HFFc6 (cell line): ENCODE measurements around the gene CRIP1. TPM values are rescaled to one million over a fixed set of nuclear protein-coding genes. Genes with fewer than 3 reads are reported as not detected.

Experiments
- DNase-seq: peaks from one replicate; pipeline ENCODE4 v3.0.0-alpha.2; 2018
- H3K27ac Mint-ChIP-seq: 2 replicates; pipeline ENCODE4 v1.8.0; 2020; ENCODE audit warnings: mild to moderate bottlenecking, mixed read lengths
- H3K27me3 Mint-ChIP-seq: 2 replicates; pipeline ENCODE4 v1.8.0; 2021; ENCODE audit warnings: mild to moderate bottlenecking, moderate library complexity, mixed read lengths; ENCODE audit not compliant: insufficient read depth
- H3K36me3 Mint-ChIP-seq: 2 replicates; pipeline ENCODE4 v1.8.0; 2021; ENCODE audit warnings: low read depth, mixed read lengths
- H3K4me1 Mint-ChIP-seq: 2 replicates; pipeline ENCODE4 v1.8.0; 2020; ENCODE audit warnings: low read depth, mixed read lengths
- H3K4me3 Mint-ChIP-seq: 2 replicates; pipeline ENCODE4 v1.8.0; 2020; ENCODE audit warnings: mild to moderate bottlenecking, moderate library complexity, mixed read lengths
- H3K9me3 Mint-ChIP-seq: 2 replicates; pipeline ENCODE4 v1.8.0; 2020; ENCODE audit warnings: mild to moderate bottlenecking, mixed read lengths
- CTCF ChIP-seq: fragments of 200-600 bp; sonication (generic); IDR thresholded peaks from 2 replicates; pipeline ENCODE4 v1.5.0; 2021; ENCODE audit warnings: antibody characterized with exemption, mild to moderate bottlenecking
- total RNA-seq, 6 experiments: library from RNA; stranded (reverse); fragmentation: NEBNext Ultra II Directional; extraction: Animal tissue kit (Norgen Biotek cat#: 25700); gene quantifications; 2 replicates in 1 of 6; 3 replicates in 5 of 6; pipeline ENCODE4 v1.2.3, GENCODE V29; 2021

CRIP1 gene
- total RNA-seq, 6 experiments from 2014 or later, result 4.8 to 55.2 (median 42.3) TPM

- no peak for DNase-seq
- no peaks in the 10 kb centered on the region for H3K9me3 Mint-ChIP-seq
- no peak overlapping the region for H3K4me3 Mint-ChIP-seq
- TF ChIP-seq CTCF, result no peak
- H3K36me3 Mint-ChIP-seq, result no peaks in the 10 kb centered on the region
- H3K4me1 Mint-ChIP-seq, result no peaks in the 10 kb centered on the region
- no peak overlapping the region for H3K27ac Mint-ChIP-seq
- no peaks in the 10 kb centered on the region; the same call in none of the 2 replicates for H3K27me3 Mint-ChIP-seq
Measured at GRCh38 chr14:105439710-105440553, 46.8 kb upstream of the CRIP1 start.

DNA sequence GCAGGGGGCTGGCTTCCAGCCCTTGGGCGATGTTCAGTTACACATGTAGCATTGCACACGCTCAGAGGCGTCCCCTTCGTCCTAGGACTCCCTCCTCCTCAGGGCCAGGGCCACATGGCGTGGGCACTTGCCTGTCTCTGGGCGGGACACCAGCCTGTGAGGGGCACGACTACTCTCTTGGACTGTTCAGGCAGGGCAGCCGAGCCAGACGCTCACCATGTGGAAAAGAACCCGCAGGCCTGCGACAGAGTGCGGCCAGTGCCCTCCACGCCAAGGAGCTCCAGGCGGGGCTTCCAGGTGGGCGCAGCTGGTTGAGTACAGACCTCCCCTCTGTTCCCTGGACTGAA, 46.2 kb upstream of the CRIP1 start:
- no peak for DNase-seq

GRCh38 chr14:105440992-105441391, 45.7 kb upstream of the CRIP1 start:
- H3K36me3 Mint-ChIP-seq, result no peaks in the 10 kb centered on the region
- TF ChIP-seq CTCF, result no peak
- H3K27ac Mint-ChIP-seq, result no peak overlapping the region
- DNase-seq, result no peak
- H3K4me3 Mint-ChIP-seq, result no peak overlapping the region
- H3K4me1 Mint-ChIP-seq, result no peaks in the 10 kb centered on the region
- H3K9me3 Mint-ChIP-seq, result no peaks in the 10 kb centered on the region
- no peaks in the 10 kb centered on the region; the same call in none of the 2 replicates for H3K27me3 Mint-ChIP-seq

More for the DNA sequence above, 46.2 kb upstream of the CRIP1 start:
- no peaks in the 10 kb centered on the region for H3K4me1 Mint-ChIP-seq
- TF ChIP-seq CTCF, result no peak
- H3K27me3 Mint-ChIP-seq, result no peaks in the 10 kb centered on the region; the same call in none of the 2 replicates
- H3K9me3 Mint-ChIP-seq, result no peaks in the 10 kb centered on the region
- H3K27ac Mint-ChIP-seq, result no peak overlapping the region
- no peak overlapping the region for H3K4me3 Mint-ChIP-seq
- no peaks in the 10 kb centered on the region for H3K36me3 Mint-ChIP-seq

DNA sequence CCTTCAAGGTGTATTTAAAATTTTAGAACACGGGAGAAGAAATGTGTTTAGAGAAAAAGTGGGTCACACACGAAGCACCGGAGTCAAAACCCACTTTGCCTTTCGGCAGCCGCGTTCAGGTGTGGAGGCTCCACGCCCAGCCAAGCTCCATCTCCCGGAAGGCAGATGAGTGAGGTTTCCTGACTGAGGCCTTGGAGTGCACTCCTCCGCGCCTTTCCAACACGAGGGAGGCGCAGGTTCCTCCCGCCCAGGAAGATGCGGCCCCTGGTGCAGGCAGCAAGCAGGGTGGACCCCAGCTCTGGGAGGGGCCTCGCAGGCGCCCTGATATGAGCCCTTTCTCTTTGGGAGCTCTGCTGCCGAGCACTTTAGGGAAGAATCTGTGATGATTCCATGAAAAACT, 44.6 kb upstream of the CRIP1 start:
- peaks cover 1% of the 10 kb centered on the region for H3K27me3 Mint-ChIP-seq
- no peaks in the 10 kb centered on the region for H3K9me3 Mint-ChIP-seq
- H3K4me1 Mint-ChIP-seq, result no peaks in the 10 kb centered on the region

DNA sequence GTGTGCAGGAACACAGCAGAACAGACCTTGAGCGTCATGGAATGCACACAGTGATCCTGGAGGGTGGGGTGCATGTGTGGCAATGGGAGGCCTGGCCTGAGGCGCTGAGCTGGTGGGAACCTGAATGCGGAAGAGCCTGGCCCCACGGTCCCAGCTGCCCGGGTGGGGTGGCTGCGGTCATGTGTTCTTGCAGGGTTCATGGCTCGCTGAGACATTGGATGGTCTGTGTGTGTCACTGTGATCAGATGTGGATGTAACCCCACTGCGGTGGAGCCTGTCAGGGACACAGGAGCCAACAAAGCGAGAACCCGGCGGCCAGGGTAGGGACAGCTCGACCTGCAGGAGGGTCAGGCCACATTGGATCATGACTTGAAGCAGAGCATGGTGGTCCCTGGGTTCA, 43.9 kb upstream of the CRIP1 start:
- H3K4me3 Mint-ChIP-seq, result no peak overlapping the region
- H3K27me3 Mint-ChIP-seq, result peaks cover 2% of the 10 kb centered on the region
- DNase-seq, result no peak
- no peaks in the 10 kb centered on the region for H3K4me1 Mint-ChIP-seq
- H3K27ac Mint-ChIP-seq, result no peak overlapping the region
- no peaks in the 10 kb centered on the region for H3K36me3 Mint-ChIP-seq
- TF ChIP-seq CTCF, result no peak
- no peaks in the 10 kb centered on the region for H3K9me3 Mint-ChIP-seq

More for the DNA sequence above, 44.6 kb upstream of the CRIP1 start:
- Mint-ChIP-seq H3K27ac (no peak overlapping the region), H3K36me3 (no peaks in the 10 kb centered on the region), H3K4me3 (no peak overlapping the region)
- DNase-seq, result no peak
- no peak for TF ChIP-seq CTCF
